HG03139 (cell line): Measurements from ENCODE around the gene TMEM156.

Experiments used
- ATAC-seq: cut with Tn5 transposase; IDR thresholded peaks from one replicate; pipeline ENCODE4 v1.9.1; 2021; ENCODE audit not compliant: unreplicated experiment

Gene TMEM156, protein sequence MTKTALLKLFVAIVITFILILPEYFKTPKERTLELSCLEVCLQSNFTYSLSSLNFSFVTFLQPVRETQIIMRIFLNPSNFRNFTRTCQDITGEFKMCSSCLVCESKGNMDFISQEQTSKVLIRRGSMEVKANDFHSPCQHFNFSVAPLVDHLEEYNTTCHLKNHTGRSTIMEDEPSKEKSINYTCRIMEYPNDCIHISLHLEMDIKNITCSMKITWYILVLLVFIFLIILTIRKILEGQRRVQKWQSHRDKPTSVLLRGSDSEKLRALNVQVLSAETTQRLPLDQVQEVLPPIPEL

DNA sequence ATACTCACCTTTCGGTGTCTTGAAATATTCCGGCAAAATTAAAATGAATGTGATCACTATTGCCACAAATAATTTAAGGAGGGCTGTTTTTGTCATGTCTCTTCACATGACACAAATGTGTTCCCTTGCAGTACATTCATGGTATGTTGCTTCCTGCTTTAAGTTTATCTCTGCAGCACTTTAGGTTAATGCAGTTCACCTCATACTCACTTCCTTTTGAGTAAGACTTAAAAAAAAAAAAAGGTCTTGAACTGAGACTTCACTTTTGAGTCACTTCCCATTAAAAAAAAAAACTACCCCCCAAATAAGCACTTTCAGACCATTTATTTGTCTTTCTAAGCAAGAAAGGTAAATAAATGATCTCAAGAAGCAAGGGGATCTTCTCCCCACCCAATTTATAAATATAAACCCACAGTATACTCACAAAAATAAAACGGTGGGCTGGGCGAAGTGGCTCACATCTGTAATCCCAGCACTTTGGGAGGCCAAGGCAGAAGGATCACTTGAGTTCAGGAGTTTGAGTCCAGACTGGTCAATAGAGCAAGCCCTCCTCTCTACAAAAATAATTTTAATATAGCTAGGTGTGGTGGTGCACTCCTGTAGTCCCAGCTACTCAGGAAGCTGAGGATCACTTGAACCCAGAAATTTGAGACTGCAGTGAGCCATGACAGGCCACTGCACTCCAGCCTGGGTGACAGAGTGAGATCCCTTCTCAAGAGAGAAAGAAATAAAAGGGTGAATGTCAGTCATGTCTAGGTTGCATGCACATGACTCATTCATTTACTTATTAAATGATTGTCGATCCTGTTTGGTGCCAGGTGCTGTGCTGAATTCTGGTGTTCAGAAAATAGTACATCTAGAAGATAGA, at the start of gene TMEM156:
TMEM156 (minus strand) TSS at position 192 of the 868 bp plus-strand sequence; CDS start at position 96, 96 bp downstream.
- peak; percentile 59 for ATAC-seq

DNA sequence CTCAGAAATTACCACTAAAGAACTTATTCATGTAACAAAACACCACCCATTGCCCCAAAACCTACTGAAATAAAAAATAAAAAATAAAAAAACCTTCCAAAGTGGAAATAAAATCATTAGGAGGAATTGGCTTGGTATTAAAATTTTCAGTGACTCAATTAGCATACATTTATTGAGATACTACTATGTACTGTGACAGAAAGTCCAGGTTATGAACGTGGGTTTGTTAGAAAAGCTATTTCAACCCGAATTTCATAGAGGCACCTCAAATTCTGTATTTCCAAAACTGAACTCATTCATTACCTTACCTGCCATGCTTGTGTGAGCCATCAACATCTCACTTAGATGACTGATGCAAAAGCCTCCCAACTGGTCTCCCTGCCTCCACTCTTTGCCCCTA, 46.6 kb upstream of the TMEM156 start:
- no peak for ATAC-seq

DNA sequence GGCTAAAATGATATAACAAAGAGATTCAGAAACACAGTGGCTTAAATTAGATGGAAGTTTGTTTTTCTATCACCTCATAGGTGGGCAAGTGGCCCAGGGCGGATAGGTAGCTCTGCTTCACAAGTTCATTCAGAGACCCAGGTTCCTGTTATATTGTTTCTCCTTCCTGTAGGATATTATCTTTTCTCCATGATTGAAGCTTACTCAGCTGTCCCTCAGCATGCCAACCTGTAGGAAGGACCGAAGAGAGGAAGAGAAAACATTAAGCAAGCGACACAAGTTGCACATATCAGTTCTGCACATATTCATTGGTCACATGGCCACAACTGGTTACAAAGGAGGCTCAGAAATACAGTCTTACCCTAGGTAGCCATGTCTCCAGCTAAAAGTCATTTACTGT, 36.7 kb upstream of the TMEM156 start:
- no peak for ATAC-seq

DNA sequence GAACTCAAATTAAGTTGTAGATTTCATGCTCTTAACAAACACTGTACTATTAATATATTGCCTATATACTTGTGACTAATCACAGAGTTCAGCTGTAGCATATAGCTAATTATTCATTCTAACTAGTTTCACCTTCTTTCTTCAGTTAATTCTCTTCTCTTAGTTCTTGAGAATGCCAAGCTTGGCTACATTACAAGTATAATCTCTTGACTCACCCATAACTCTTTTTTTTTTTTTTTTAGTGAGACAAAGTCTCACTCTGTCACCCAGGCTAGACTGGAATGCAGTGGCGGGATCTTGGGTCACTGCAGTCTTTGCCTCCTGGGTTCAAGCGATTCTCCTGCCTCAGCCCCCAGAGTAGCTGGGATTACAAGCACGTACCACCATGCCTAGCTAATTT, 35.2 kb upstream of the TMEM156 start:
- ATAC-seq = no peak

DNA sequence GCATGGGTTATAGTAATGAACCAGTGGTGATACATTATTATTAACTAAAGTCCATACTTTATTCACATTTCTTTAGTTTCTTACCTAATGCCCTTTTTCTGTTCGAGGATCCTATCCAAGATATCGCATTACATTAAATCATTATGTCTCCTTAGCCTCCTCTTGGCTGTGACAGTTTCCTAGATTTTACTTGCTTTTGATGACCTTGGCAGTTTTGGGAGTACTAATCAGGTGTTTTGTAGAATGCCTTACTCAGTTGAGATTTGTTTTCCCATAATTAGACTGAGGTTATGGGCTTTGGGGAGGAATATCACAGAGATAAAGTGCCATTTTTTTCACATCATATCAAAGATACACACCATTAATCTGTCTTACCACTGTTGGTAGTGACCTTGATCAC, 34.8 kb upstream of the TMEM156 start:
- no peak for ATAC-seq

DNA sequence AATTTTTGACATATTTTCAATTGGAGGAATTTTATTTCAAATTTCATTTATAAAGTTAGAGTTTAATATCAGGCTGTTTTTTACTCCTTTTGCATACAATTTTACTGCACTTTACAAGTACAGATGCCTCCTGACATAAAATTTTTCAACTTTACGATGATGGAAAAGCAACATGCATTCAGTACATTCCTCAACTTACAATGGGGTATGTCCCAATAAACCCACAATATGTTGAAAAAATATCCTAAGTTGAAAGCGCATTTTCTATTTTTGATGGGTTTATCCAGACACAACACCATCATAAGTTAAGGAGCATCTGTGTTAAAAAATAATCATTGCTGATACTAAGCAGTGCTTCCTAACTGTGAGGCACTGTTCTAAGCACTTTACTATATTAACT, 34.2 kb upstream of the TMEM156 start:
- ATAC-seq = no peak

DNA sequence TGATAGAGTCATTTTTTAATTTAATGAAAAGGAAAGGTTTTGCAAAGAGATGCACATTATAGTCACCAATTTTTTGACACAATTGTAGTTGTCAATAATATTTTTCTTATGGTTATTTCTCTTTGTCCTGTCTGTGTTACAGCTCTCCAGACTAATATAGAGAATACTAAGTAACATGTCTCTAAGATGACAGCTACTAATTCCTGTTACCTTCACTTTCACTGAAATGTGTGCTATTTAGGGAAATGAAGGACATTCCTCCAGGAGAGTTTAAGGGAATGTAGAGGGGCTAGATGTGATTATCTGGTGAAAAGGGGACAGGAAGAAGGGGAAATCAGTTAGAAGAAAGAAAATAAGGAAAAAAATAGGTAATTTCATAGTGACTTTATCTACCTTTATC, 31.2 kb upstream of the TMEM156 start:
- no peak for ATAC-seq

DNA sequence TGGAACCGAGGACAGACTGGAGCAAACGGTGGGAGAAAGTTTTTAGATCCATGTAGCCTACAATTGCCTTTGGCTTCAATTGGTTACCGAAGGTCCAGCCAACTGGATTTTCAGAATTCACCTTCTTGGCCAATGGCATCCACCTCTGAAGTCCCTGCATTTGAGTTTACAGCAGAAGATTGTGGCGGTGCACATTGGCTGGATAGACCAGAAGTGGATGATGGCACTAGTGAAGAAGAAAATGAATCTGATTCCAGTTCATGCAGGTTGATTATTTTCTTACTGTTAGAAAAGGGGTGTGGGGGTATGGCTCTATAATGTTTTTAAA, 30.5 kb upstream of the TMEM156 start:
- ATAC-seq = no peak

DNA sequence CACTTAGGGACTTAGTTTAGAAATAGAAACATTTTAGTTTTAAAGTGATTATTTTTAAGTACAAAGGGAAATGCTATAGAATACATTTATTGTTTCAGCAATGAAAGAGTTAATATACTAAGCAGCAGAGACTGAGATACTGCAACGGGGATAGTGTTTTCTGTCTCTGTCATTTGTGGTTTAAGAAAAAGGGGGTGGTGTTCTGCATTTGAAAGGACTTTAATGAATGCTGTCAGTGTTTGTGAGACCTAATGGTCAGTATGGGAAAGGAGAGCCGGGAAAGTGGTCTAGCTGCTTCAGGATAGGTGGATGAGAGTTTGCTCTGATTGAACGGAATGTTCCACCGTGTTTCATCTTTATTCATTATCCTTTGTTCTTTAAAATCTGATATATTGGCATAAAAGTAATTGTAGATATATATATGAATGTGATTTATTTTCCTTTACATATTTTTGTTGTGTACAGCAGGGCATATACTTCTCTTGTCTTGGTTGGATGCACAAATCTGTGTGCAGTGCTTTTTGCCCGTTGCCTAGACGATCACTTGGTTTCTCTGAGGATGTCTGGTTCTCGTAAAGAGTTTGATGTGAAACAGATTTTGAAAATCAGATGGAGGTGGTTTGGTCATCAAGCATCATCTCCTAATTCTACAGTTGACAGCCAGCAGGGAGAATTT, 30.0 kb upstream of the TMEM156 start, which contains the start of gene KLHL5:
KLHL5 (plus strand) TSS at position 139 of the 676 bp plus-strand sequence; CDS start at position 560, 421 bp downstream.
- ATAC-seq = no peak

DNA sequence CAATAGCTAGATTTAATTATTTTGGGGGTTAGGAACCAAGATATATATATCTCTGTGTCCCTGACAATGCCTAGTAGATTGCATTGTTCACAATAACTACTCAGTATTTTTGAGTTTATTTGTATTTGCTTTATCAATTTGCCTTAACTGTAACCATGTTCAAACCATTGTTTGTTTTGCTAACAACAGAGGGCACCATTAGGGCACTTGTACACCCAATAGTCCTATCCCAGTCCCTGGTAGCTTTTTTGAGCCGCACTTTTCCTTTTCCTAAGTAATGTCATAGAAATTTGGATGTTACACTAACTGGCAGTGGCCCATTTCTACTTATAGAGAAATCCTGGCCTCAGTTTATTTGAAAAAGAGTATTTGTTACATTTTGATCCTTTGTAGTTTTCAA, 29.2 kb upstream of the TMEM156 start:
- ATAC-seq = no peak

DNA sequence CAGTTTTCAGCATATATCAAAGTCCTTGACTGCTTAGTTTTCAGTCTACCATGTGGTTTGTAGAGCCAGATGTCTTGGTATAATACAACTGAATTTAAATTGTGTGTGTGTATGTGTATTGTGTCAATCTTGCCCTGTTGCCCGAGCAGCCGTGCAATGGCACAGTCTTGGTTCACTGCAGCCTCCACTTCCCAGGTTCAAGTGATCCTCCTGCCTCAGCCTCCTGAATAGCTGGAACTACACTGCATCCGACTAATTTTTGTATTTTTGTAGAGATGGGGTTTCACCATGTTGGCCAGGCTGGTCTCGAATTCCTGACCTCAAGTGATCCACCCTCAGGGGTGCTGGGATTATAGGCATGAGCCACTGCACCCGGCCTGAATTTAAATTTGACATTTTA, 23.8 kb upstream of the TMEM156 start:
- ATAC-seq = no peak

DNA sequence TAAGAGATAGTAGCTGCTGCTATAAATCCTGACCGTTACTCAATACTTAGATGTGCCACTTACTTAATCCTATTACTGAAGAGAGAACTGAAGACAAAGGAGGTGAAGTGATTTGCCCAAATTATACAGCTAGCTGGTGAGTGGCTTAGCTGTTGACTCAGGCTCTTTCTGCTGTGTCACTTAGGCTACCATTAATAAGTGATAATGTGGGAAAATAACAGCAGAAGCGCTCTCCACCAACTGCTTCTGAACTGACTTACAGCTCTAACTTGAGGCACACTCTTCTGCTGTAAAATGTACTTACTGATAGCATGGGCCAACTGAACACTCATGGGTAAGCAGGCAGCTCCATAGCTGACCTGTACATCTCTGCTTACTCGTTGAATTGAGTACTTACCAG, 22.3 kb upstream of the TMEM156 start:
- ATAC-seq = no peak

DNA sequence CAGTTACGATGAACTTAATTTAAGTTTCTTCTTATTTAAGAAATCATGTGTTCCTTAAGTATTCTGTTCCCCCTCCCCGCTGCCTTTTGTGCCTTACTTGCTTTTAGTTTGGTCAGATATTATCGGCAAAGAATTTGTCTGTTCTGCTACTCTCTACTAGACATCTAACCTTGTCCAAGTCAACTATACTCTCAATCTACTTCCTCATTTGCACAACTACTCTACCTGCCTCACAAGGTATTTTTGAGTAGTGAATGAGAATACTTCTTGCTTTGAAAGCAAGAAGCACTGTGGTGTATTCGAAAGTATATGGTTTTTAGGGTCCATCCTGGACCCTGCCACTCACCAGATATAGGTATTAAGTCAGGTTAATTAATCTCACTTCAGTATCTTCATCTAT, 21.8 kb upstream of the TMEM156 start:
- no peak for ATAC-seq

DNA sequence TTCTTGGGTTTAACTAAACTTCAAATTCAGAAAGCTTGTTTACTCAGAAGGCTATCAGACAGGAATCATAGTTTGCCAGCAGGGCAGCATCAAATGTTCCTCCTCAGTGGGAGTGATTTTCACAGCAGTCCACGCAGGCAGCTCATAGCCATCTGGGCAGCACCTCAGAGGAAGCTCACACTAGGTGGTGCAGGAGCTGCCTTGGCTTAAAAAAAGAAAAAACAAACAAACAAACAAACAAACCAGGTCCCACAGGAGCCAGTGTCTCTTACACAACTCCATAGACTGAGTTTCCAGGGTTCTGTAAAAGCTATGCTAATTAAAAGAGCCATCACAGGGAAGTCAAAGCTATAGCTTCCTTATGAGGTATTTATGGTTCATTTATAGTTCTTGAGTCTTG, 19.3 kb upstream of the TMEM156 start:
- ATAC-seq = no peak

DNA sequence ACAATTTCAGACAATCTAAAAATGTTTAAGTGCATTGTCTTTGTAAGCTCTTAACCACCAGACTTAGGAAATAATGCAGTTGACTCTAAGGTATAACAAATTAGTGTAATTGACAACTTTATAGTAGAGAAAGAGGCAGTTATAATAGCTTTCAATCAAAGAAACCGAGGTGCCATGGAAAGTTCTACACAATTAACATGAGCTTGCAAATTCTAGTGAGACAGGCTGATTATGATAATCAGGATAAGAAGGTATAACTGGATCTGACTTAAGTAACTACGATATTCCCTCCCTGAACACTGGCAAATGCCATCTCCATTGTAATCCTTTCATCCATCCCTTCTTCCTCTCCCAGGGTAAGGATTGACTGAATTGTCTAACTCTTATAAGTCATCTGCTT, 18.4 kb upstream of the TMEM156 start:
- ATAC-seq = no peak

DNA sequence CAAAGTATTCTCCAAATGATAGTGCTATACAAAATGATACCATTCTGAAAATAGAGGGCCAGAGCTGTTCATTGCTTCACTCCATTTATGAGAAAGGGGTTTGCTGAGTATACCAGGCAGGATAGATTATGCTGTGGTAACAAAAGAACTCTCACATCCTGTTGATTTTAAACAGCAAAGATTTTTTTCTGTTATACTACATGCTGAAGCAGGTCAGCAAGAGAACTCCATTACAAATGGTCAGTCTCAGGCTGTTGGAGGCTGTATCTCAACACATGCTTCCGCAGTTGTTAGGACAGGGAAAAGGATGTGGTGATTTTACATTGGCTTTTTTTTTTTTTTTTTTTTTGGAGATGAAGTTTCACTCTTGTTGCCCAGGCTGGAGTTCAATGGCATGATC, 16.1 kb upstream of the TMEM156 start:
- ATAC-seq = no peak

DNA sequence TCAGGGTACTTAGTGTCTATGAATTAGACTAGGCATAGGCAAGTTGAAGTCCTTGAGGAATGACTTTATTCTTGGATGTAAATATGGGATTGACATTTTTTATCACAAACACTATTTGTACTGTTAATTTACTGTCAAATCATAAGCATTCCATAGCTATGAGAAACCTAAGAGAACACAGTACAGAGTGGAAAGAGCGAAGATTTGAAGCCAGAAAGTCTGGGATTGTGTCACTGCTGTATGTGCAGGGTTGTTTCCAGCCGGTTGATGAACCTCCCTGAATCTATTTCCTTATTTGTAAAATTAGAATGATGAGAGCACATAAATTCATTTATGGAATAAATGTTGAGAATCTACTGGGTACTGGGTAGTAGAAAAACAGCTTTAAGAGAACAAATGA, 15.5 kb upstream of the TMEM156 start:
- no peak for ATAC-seq

DNA sequence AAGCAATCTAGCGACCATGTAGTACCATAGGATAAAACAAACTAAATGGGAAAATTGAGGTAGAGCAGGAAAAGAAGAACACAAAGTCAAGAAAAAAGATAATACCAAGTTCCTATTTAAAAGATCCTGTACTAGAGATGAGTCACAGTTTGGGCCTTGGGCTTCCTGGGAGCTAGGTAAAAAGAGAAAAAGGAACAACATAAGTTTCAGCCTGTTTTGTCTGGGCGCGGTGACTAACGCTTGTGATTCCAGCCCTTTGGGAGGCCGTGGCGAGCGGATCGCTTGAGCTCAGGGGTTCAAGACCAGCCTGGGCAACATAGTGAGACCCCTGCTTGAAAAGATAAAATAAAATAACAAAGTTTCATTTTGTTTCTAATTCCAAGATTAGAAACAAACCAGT, 14.0 kb upstream of the TMEM156 start:
- no peak for ATAC-seq

DNA sequence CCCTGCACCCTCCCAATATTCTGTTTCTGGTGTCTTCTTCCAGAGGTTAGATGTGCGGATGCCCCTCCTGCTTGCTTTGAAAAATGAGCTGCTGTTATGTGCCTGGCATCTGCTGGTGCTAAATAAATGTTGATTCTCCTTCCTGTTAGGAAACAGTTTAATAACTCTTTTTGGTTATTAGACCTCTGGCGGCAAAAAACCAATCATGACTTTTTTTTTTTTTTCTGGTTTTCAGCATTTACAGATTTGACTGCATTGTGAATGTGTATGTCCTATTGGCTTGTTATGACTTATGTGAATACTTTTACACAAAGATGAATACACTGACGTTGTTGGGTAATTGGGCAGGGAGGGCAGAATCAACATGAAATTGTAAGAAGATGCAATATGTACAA, 13.6 kb upstream of the TMEM156 start:
- no peak for ATAC-seq

DNA sequence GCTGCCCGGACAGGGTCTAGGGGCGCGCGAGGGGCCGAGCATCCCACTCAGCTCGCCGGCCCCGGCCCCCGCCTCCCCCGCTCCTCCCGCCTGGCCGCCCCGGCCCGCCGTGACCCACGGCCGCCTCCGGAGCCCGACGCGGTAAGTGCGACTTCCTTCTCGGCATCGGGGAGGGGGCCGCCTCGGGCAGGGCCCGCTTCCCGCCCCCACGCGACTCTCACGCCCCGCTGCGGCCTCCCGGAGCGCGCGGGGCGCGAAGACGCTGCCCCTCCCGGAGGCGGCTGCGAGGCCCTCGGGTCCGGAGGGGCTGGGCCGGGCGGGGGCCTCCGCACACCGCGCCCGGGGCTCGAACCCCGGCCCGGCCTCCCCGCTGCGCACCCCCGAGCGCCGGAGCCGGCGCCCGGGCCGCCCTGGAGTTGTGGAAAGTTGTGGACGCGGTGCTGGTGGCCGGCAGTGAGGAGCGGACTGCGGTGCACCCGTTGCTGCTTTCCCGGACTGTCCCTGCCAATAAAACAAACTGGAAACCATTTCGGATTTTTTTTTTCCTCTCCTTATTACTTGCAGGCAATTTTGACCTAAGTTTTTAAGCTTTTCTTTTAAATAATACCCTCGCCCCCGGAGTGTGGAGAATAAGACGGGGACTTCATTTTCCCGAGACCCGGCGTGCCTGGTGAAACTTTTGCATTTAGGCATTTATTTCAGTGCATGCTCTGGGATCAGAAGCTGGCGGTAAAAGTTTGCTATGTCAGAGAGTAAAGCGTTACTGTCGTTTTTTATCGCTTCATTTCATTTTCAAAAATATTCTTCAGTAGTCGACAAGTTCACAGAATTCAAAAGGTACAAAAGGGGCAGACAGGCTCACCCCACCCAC, 13.0 kb upstream of the TMEM156 start:
- ATAC-seq = no peak

DNA sequence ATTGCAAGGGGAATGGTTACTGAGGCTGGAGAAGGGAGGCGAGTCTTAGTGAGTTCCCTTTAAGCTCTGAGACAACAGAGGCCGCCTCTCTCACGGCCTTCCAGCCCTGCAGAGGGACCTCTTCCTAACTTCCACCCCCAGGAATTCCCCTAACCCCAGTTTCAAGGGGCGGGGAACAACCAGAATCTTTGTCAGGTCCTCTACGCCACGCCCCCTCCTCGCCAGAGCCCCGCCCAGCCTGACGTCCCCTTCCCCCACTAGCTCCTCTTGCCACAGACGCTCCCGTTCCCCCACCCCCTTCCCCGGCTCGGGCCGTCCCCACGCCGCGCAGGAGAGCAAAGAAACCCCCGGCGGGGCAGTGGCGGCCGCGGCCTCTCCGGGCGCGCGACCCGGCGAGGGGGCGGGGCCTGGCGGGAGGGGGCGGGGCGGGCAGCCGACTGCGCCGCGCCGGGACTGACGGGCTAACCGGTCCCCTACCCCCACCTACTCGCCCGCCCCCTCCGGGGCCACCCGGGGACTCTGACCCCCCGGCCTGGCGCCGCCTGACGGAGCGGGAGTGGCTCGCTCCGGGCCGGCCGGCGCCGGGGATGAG, 12.3 kb upstream of the TMEM156 start:
- ATAC-seq = peak; percentile 57
